Esophagus muscularis mucosa (tissue), 4 donors: ENCODE results near the gene VPS13D. TPM values are rescaled to one million over a fixed set of nuclear protein-coding genes. Genes with fewer than 3 reads are reported as not detected.
"Not testable (repeated sequence)": the region's sequence is repeated elsewhere in the genome, so short reads cannot be mapped to it uniquely, and the experiment has no call there.

Experiments used
- DNase-seq: peaks from one replicate; pipeline ENCODE4 v3.0.0-alpha.2; 2017; ENCODE audit errors: extremely low spot score
- H3K27ac ChIP-seq, 4 donors: fragments of 200-600 bp; sonication (generic); replicated peaks in 1 of 4; 1 replicate in 3 of 4; 2 replicates in 1 of 4; pipeline ENCODE4 v1.5.1; 2016 to 2019; ENCODE audit warnings: mild to moderate bottlenecking in 1 of 4
- H3K27me3 ChIP-seq, 4 donors: fragments of 200-600 bp; sonication (generic); one replicate each; pipeline versions ENCODE4 v1.5.1 to v1.6.0; 2016 to 2019
- H3K36me3 ChIP-seq, 4 donors: fragments of 200-600 bp; sonication (generic); one replicate each; pipeline ENCODE4 v1.5.1; 2016 to 2019
- H3K4me1 ChIP-seq, 4 donors: fragments of 200-600 bp; sonication (generic); one replicate each; pipeline ENCODE4 v1.5.1; 2016 to 2019
- H3K4me3 ChIP-seq, 4 donors: fragments of 200-600 bp; sonication (generic); 1 replicate in 2 of 4; 2 replicates in 2 of 4; pipeline ENCODE4 v1.5.1; 2016 to 2019; ENCODE audit warnings: mild to moderate bottlenecking in 4 of 4, moderate library complexity in 1 of 4
- H3K9me3 ChIP-seq, 4 donors: fragments of 200-600 bp; sonication (generic); 1 replicate in 3 of 4; 2 replicates in 1 of 4; pipeline ENCODE4 v1.5.1; 2016 to 2019
- EP300 ChIP-seq: sonication (generic); formaldehyde crosslinking; IDR thresholded peaks from one replicate; pipeline ENCODE4 v1.6.1; 2017; ENCODE audit warnings: antibody characterized with exemption
- POLR2A ChIP-seq: fragments of 450-650 bp; IDR thresholded peaks from one replicate; pipeline ENCODE4 v1.6.1; 2017; ENCODE audit warnings: antibody characterized with exemption, moderate library complexity, mild to moderate bottlenecking, low read depth
- POLR2AphosphoS5 ChIP-seq, 2 donors: sonication (generic); formaldehyde crosslinking; IDR thresholded peaks; one replicate each; pipeline ENCODE4 v1.6.1; 2017; ENCODE audit warnings: antibody characterized with exemption in 2 of 2
- WGBS: methylation state at CpG from one replicate; pipeline ENCODE4 v1.1.5; 2018; 5-methylcytosine and 5-hydroxymethylcytosine counted together
- intact Hi-C: fragments of 100-400 bp; cut with DNase I; formaldehyde crosslinking; loops from one replicate; pipeline ENCODE4 v1.15.1; 2023
- total RNA-seq, 4 donors: library from RNA; depleted of rRNA; stranded (reverse); fragments of >200 nt; gene quantifications; one replicate each; pipeline versions ENCODE4 v1.1.0 to v1.2.1, GENCODE V29; 2016
- TF ChIP-seq, protein P1 (sequence below), 3 experiments: fragments of 200-600 bp in 2 of 3; fragments of 450-650 bp in 1 of 3; sonication (generic) in 2 of 3; IDR thresholded peaks; one replicate each; pipeline ENCODE4 v1.5.1; 2017 to 2019; ENCODE audit warnings: antibody characterized with exemption in 3 of 3, mild to moderate bottlenecking in 2 of 3, moderate library complexity in 1 of 3

VPS13D gene
- total RNA-seq, 4 donors from 2014 or later, result 67.8 to 93.3 (median 85.4) TPM

DNA sequence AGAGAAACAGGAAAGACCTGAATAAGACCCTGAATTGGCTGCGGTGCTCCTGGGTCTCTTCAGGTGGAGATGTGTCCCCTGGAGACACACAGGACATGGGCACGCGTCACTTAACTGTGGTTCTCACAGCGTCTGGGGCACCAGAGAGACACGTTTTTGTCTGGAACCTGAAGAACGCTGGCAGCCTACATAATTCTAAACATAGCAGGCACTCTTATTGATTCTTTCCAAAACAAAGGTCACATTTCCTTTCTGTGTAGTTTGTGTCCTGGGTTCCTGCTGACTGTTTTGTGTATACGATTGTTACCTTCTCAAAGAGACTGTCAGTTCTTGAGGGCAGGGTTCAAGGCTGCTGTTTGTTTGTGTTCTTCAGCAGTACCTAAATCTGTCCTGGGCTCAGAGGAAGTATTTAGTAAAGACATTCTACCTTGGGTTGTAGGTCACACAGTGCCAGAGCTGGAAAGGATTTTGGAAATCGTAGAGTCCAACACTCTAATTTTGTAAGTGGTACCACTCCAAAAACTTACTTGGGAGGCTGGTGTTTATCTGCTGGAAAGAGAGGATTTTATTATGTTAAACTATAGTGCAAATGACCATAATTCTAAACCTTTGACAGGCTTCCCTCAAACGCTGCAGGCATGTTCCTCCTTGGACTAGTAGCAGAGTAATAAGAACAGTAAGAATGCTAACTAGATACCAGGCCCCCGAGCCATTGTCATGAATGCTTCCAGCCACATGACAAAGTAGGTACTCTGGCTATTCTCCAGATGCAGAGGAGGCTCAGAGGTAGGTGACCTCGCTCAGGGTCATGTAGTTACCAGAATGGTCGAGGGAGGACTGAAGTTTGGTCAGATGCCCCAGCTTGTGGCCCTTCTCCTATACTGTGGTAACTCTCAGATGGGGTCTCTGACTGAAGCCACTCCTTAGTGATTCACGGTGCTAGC lies 223.8 kb downstream of the VPS13D start:
- H3K27me3 ChIP-seq, result no peaks in the 10 kb centered on the region
- no peak overlapping the region for H3K4me3 ChIP-seq
- peaks cover 0 to 13% (median 2%) of the 10 kb centered on the region in 4 donors for H3K36me3 ChIP-seq
- H3K9me3 ChIP-seq, result no peaks in the 10 kb centered on the region
- H3K27ac ChIP-seq, result peak overlapping the region; percentile 85 to 87 (median 86)
- DNase-seq, result no peak
- TF ChIP-seq, protein P1, sequence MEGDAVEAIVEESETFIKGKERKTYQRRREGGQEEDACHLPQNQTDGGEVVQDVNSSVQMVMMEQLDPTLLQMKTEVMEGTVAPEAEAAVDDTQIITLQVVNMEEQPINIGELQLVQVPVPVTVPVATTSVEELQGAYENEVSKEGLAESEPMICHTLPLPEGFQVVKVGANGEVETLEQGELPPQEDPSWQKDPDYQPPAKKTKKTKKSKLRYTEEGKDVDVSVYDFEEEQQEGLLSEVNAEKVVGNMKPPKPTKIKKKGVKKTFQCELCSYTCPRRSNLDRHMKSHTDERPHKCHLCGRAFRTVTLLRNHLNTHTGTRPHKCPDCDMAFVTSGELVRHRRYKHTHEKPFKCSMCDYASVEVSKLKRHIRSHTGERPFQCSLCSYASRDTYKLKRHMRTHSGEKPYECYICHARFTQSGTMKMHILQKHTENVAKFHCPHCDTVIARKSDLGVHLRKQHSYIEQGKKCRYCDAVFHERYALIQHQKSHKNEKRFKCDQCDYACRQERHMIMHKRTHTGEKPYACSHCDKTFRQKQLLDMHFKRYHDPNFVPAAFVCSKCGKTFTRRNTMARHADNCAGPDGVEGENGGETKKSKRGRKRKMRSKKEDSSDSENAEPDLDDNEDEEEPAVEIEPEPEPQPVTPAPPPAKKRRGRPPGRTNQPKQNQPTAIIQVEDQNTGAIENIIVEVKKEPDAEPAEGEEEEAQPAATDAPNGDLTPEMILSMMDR (IDR thresholded peaks at IDR 0.05), result no peak
- TF ChIP-seq POLR2A, result no peak
- no peak for TF ChIP-seq EP300
- no peak for TF ChIP-seq POLR2AphosphoS5 (IDR thresholded peaks at IDR 0.05)
- intact Hi-C loops, result no loop called here
- WGBS, result 48% methylated on average over 13 of the region's 13 CpGs
- peaks cover 97 to 100% (median 100%) of the 10 kb centered on the region in 4 donors for H3K4me1 ChIP-seq

GRCh38 chr1:12454406-12455391 lies 224.9 kb downstream of the VPS13D start:
- 56% methylated on average over 4 of the region's 4 CpGs for whole genome bisulfite sequencing
- H3K36me3 ChIP-seq, result peaks cover 0 to 14% (median 2%) of the 10 kb centered on the region in 4 donors
- H3K27ac ChIP-seq, result peak overlapping the region; percentile 85 to 87 (median 86)
- H3K4me3 ChIP-seq, result no peak overlapping the region
- DNase-seq, result peak; percentile 95
- H3K27me3 ChIP-seq, result no peaks in the 10 kb centered on the region
- intact Hi-C loops, result loop anchor here (5.0 kb wide), 2 partner anchors 93 to 143 kb away; no protein-coding TSS in a partner anchor
- TF ChIP-seq POLR2A (no peak), EP300 (peak; percentile 79), POLR2AphosphoS5 (IDR thresholded peaks at IDR 0.05) (peak; percentile 75 to 87)
- TF ChIP-seq, protein P1 (IDR thresholded peaks at IDR 0.05), result peak in 2 of 3 experiments; percentile 6 to 17
- no peaks in the 10 kb centered on the region for H3K9me3 ChIP-seq
- H3K4me1 ChIP-seq, result peaks cover 96 to 100% (median 100%) of the 10 kb centered on the region in 4 donors

DNA sequence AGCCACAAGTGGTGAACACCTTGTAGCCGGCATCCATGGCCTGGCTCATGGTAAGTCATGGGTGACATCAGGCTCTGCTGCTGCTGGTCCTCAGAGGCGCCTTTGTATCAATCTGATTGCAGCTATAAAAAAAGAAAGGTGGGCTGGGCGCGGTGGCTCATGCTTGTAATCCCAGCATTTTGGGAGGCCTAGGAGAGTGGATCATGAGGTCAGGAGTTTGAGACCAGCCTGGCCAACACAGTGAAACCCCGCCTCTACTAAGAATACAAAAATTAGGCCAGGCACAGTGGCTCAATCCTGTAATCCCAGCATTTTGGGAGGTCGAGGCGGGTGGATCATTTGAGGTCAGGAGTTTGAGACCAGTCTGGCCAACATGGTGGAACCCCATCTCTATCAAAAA lies 226.3 kb downstream of the VPS13D start:
- H3K27ac ChIP-seq, result peak overlapping the region; percentile 85 to 87 (median 86)
- not testable (repeated sequence) for DNase-seq, H3K9me3 ChIP-seq, H3K4me3 ChIP-seq, H3K27me3 ChIP-seq
- 90% methylated on average over 5 of the region's 7 CpGs for WGBS
- H3K4me1 ChIP-seq, result peaks cover 92 to 100% (median 100%) of the 10 kb centered on the region in 4 donors
- peaks cover 0 to 14% (median 2%) of the 10 kb centered on the region in 4 donors for H3K36me3 ChIP-seq
- intact Hi-C loops, result loop anchor here (5.0 kb wide), 2 partner anchors 91 to 141 kb away; no protein-coding TSS in a partner anchor

DNA sequence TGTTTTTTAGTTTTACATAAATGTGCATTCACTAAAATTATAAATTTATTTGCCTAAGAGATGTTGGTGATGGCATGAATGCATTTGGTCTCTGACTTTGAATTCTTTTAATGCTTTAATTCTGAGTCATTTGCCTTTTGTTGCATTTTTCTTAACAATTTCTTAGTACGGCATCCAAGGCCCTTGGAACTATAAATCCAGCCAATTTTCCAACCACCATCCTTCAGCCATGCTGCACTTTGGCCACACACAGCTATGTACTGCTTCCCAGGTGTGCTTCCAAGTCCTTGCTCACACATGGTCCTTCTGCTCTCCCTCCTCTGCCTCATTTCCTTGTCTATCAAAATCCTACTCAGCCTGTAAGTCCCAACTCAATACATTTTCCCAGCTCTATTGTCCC lies 227.1 kb downstream of the VPS13D start:
- Histone ChIP-seq H3K36me3 (peaks cover 0 to 14% (median 2%) of the 10 kb centered on the region in 4 donors), H3K4me3 (no peak overlapping the region), H3K9me3 (no peaks in the 10 kb centered on the region), H3K27me3 (no peaks in the 10 kb centered on the region), H3K4me1 (peaks cover 91 to 100% (median 100%) of the 10 kb centered on the region in 4 donors), H3K27ac (peak overlapping the region; percentile 85 to 87 (median 86))
- intact Hi-C loops, result loop anchor here (5.0 kb wide), 2 partner anchors 90 to 140 kb away; no protein-coding TSS in a partner anchor
- 50% methylated on average over 1 of the region's 1 CpG for WGBS
- DNase-seq, result no peak
- TF ChIP-seq, protein P1 (IDR thresholded peaks at IDR 0.05), result no peak
- no peak for TF ChIP-seq POLR2A
- TF ChIP-seq POLR2AphosphoS5 (IDR thresholded peaks at IDR 0.05), result no peak
- TF ChIP-seq EP300, result no peak
